GM21381 (cell line): ENCODE data around the gene CPED1.
"Not testable (repeated sequence)": the region's sequence is repeated elsewhere in the genome, so short reads cannot be mapped to it uniquely, and the experiment has no call there.

Source experiments
- ATAC-seq: cut with Tn5 transposase; IDR thresholded peaks from one replicate; pipeline ENCODE4 v1.9.1; 2021; ENCODE audit warnings: mild to moderate bottlenecking, moderate library complexity; ENCODE audit not compliant: unreplicated experiment

CPED1 gene

GRCh38 chr7:121059979-121060509 lies 71.5 kb downstream of the CPED1 start:
- not testable (repeated sequence) for ATAC-seq

- no peak for ATAC-seq
Observed at GRCh38 chr7:121061677-121062582, 73.4 kb downstream of the CPED1 start.

- no peak for ATAC-seq
Observed at GRCh38 chr7:121062671-121063279, 74.3 kb downstream of the CPED1 start.

GRCh38 chr7:121067717-121068116 lies 79.2 kb downstream of the CPED1 start:
- not testable (repeated sequence) for ATAC-seq

GRCh38 chr7:121069346-121070100 lies 81.0 kb downstream of the CPED1 start:
- ATAC-seq, result no peak

- no peak for ATAC-seq
Observed at GRCh38 chr7:121071132-121071531, 82.6 kb downstream of the CPED1 start.

GRCh38 chr7:121071662-121072061 lies 83.2 kb downstream of the CPED1 start:
- no peak for ATAC-seq

GRCh38 chr7:121072826-121073225 lies 84.3 kb downstream of the CPED1 start:
- ATAC-seq, result no peak

- no peak for ATAC-seq
Observed at GRCh38 chr7:121073463-121074099, 85.1 kb downstream of the CPED1 start.

GRCh38 chr7:121075424-121075841 lies 86.9 kb downstream of the CPED1 start:
- ATAC-seq, result not testable (repeated sequence)

- no peak for ATAC-seq
Observed at GRCh38 chr7:121075952-121076349, 87.4 kb downstream of the CPED1 start.

- no peak for ATAC-seq
Observed at GRCh38 chr7:121076350-121077164, 88.0 kb downstream of the CPED1 start.

GRCh38 chr7:121077165-121077630 lies 88.7 kb downstream of the CPED1 start:
- ATAC-seq, result no peak

- no peak for ATAC-seq
Observed at GRCh38 chr7:121078701-121079227, 90.3 kb downstream of the CPED1 start.

- ATAC-seq, result no peak
Observed at GRCh38 chr7:121079425-121080169, 91.1 kb downstream of the CPED1 start.

- ATAC-seq, result no peak
Observed at GRCh38 chr7:121080257-121080912, 91.9 kb downstream of the CPED1 start.

GRCh38 chr7:121080913-121081326 lies 92.4 kb downstream of the CPED1 start:
- ATAC-seq, result no peak

GRCh38 chr7:121081327-121081936 lies 92.9 kb downstream of the CPED1 start:
- ATAC-seq, result peak; percentile 81
